HG03039 (cell line): ENCODE measurements around the gene SCGB3A1.

Source experiments
- ATAC-seq: cut with Tn5 transposase; IDR thresholded peaks from one replicate; pipeline ENCODE4 v1.9.1; 2021; ENCODE audit warnings: mild to moderate bottlenecking, moderate library complexity; ENCODE audit not compliant: unreplicated experiment

Gene SCGB3A1

GRCh38 chr5:180606215-180606785 lies 15.0 kb upstream of the SCGB3A1 start:
- ATAC-seq = no peak

- ATAC-seq = no peak
These were observed 14.4 kb upstream of the SCGB3A1 start for GRCh38 chr5:180605554-180606214.

GRCh38 chr5:180604271-180604670 lies 13.0 kb upstream of the SCGB3A1 start:
- ATAC-seq = no peak

- no peak for ATAC-seq
These were observed 11.8 kb upstream of the SCGB3A1 start for GRCh38 chr5:180603076-180603594.

GRCh38 chr5:180602481-180603075 lies 11.3 kb upstream of the SCGB3A1 start:
- ATAC-seq = no peak

- no peak for ATAC-seq
These were observed 10.5 kb upstream of the SCGB3A1 start for GRCh38 chr5:180601591-180602480.

GRCh38 chr5:180600554-180601041 lies 9.3 kb upstream of the SCGB3A1 start:
- ATAC-seq = no peak

- no peak for ATAC-seq
These were observed 8.8 kb upstream of the SCGB3A1 start for GRCh38 chr5:180599981-180600553.

- no peak for ATAC-seq
These were observed 8.3 kb upstream of the SCGB3A1 start for GRCh38 chr5:180599590-180599914.

- no peak for ATAC-seq
These were observed 7.7 kb upstream of the SCGB3A1 start for GRCh38 chr5:180598797-180599589.

- ATAC-seq = no peak
These were observed 7.0 kb upstream of the SCGB3A1 start for GRCh38 chr5:180598316-180598701.

- no peak for ATAC-seq
These were observed 5.5 kb upstream of the SCGB3A1 start for GRCh38 chr5:180596668-180597231.

GRCh38 chr5:180596115-180596667 lies 4.9 kb upstream of the SCGB3A1 start:
- ATAC-seq = no peak

GRCh38 chr5:180595381-180596114 lies 4.2 kb upstream of the SCGB3A1 start:
- no peak for ATAC-seq

- ATAC-seq = no peak
These were observed 3.7 kb upstream of the SCGB3A1 start for GRCh38 chr5:180595046-180595379.

GRCh38 chr5:180594311-180595045 lies 3.2 kb upstream of the SCGB3A1 start:
- no peak for ATAC-seq

GRCh38 chr5:180593446-180594206 lies 2.3 kb upstream of the SCGB3A1 start:
- ATAC-seq = no peak
